HUDEP-2 (cell line): ENCODE results near the gene SLC1A5.
"Not testable (repeated sequence)": the region's sequence is repeated elsewhere in the genome, so short reads cannot be mapped to it uniquely, and the experiment has no call there.

ENCODE experiments used
- DNase-seq, 76 experiments: peaks; one replicate each; lab custom pipeline; 2025; ENCODE audit not compliant: unreplicated experiment in 76 of 76; lab: John Stamatoyannopoulos, UW

SLC1A5 gene

GRCh38 chr19:46788262-46788967, at the start of gene SLC1A5:
Gene SLC1A5 (minus strand): TSS chr19:46788594. CDS start chr19:46787965, 629 bp downstream.
- DNase-seq = peak; percentile 90 to 100 (median 100)

- no peak for DNase-seq
Measured at GRCh38 chr19:46838160-46838559, 49.8 kb upstream of the SLC1A5 start.

- DNase-seq = no peak
Measured at GRCh38 chr19:46834984-46835383, 46.6 kb upstream of the SLC1A5 start.

GRCh38 chr19:46834121-46834520, 45.7 kb upstream of the SLC1A5 start:
- DNase-seq = no peak

- DNase-seq = no peak
Measured at GRCh38 chr19:46830864-46831263, 42.5 kb upstream of the SLC1A5 start.

GRCh38 chr19:46828484-46828883, 40.1 kb upstream of the SLC1A5 start:
- DNase-seq = peak in 1 of 76 experiments; percentile 27

- no peak for DNase-seq
Measured at GRCh38 chr19:46825731-46826055, 37.3 kb upstream of the SLC1A5 start.

- no peak for DNase-seq
Measured at GRCh38 chr19:46824890-46825730, 36.7 kb upstream of the SLC1A5 start.

- no peak for DNase-seq
Measured at GRCh38 chr19:46823049-46823448, 34.7 kb upstream of the SLC1A5 start.

- DNase-seq = not testable (repeated sequence)
Measured at GRCh38 chr19:46822410-46822787, 34.0 kb upstream of the SLC1A5 start.

- DNase-seq = peak in 4 of 76 experiments; percentile 10 to 36 (median 22)
Measured at GRCh38 chr19:46821512-46822409, 33.4 kb upstream of the SLC1A5 start.

- peak in 14 of 76 experiments; percentile 6 to 44 (median 24) for DNase-seq
Measured at GRCh38 chr19:46818812-46819211, 30.4 kb upstream of the SLC1A5 start.

GRCh38 chr19:46815833-46816627, 27.6 kb upstream of the SLC1A5 start:
- no peak for DNase-seq

GRCh38 chr19:46813839-46814358, 25.5 kb upstream of the SLC1A5 start:
- no peak for DNase-seq

- peak in 12 of 76 experiments; percentile 7 to 36 (median 16) for DNase-seq
Measured at GRCh38 chr19:46812977-46813838, 24.8 kb upstream of the SLC1A5 start.

GRCh38 chr19:46809534-46810272, 21.3 kb upstream of the SLC1A5 start:
- DNase-seq = no peak

GRCh38 chr19:46806656-46807055, 18.3 kb upstream of the SLC1A5 start:
- no peak for DNase-seq

- DNase-seq = not testable (repeated sequence)
Measured at GRCh38 chr19:46804432-46804831, 16.0 kb upstream of the SLC1A5 start.
